Stimulated activated CD4-positive, alpha-beta T cell treated with anti-CD3 and anti-CD28 coated beads, TNF-alpha, amount 100 ng/mL, for 1 hour (primary cell): Measurements from ENCODE around the gene SLC44A3.

ENCODE experiments used
- DNase-seq, 3 donors: peaks; one replicate each; pipeline ENCODE4 v3.0.0-alpha.2; 2020; ENCODE audit warnings: low read depth in 3 of 3, low spot score in 1 of 3

Gene SLC44A3, protein sequence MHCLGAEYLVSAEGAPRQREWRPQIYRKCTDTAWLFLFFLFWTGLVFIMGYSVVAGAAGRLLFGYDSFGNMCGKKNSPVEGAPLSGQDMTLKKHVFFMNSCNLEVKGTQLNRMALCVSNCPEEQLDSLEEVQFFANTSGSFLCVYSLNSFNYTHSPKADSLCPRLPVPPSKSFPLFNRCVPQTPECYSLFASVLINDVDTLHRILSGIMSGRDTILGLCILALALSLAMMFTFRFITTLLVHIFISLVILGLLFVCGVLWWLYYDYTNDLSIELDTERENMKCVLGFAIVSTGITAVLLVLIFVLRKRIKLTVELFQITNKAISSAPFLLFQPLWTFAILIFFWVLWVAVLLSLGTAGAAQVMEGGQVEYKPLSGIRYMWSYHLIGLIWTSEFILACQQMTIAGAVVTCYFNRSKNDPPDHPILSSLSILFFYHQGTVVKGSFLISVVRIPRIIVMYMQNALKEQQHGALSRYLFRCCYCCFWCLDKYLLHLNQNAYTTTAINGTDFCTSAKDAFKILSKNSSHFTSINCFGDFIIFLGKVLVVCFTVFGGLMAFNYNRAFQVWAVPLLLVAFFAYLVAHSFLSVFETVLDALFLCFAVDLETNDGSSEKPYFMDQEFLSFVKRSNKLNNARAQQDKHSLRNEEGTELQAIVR

DNA sequence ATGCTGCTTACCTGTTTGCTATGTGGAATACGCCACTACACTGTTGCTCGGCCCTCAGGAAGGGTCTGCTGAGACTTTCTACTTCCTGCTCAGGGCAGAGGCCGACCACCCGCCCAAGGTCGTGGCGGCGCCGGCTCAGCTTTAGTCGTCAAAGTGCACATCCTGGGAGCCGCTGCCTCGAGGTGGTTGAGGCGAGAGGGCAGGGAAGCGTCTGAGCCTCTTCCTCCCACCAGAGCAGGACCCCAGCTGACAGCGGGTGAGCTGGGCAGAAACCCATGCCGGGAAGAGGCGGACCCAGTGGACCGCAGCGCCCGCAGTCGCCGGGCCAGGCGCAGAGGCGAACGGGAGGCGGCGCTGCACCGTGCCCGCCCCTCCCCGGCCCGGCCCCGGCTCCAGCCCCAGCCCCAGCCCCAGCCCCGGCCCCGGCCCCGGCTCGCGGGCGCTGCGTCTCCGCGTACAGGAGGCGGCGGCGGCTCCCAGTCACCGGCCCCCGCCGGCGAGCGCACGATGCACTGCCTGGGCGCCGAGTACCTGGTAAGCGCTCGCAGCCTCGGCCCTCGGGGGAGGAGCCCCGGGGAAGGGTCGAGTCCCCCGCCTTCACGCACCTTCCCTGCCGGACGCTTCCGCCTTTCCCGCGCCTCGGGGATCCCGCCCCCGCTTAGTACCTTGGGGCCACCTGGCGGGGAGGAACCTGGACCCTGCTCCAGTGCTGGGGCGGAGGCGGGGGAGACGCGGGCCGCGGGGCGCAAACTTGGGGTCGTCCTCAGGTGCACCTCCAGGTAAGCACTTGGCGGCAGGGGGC, at the start of gene SLC44A3:
Gene SLC44A3 (plus strand): TSS at position 413 of the 802 bp plus-strand sequence. CDS start 95 bp downstream, at position 508.
- no peak for DNase-seq

DNA sequence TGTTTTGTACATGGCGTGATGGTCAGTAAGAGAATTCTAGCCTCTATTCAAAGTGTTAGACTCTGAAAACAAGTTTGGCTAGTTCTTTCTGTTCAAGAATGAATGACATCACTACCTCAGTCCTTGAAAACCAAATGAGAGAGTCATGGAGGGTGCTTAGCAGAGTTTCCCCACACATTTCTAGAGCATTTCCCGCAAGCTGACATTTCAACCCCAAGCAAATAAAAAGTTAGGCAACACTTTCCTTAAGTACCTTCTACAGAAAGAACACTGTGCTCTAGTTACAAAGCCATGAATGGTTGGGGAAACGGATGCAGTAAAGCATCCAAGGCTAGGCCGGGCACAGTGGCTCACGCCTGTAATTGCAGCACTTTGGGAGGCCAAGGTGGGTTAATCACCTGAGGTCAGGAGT, 47.9 kb upstream of the SLC44A3 start:
- DNase-seq = no peak

DNA sequence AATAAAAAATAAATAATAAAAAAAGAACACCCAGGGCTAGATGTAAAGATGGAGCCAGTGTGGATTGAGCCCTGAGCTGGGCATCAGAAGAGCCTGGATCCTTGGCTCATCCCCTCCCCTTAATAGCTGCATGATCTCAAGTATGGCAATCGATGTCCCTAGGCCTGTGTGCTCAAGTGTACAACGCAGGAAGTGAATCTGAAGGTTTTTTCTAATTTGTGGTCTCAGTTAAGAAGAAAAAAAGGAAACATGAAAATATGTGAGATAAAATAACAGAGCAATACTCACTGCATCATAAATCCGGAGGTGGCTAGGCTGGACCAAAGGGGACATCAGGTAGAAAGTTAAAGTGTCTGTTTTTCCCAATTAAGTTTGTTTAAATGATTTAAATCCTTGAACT, 47.3 kb upstream of the SLC44A3 start:
- no peak for DNase-seq

DNA sequence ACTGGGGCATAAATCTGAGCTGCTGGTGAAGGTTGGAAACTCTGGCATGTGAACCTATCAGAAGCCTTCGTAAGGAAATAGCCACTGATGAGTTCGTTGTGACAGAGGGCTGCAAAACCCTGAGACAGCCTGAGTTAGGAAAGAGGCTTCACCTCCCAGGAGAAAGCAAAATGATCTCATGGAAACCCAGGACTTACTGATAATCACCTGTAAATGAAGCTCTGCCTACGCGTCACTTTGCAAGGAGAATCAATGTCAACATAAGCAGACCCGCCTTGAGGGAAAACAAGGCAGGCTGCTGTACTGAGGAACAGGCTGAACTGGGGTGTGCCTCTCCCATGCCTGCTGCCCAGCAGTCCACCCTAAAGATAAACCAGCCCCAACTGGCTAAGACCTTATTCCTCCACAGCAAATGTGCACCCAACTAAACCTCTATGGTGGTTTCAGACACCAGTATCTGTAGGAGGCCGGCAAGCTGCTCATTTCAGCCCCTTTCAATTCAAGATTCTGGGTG, 46.8 kb upstream of the SLC44A3 start:
- no peak for DNase-seq

DNA sequence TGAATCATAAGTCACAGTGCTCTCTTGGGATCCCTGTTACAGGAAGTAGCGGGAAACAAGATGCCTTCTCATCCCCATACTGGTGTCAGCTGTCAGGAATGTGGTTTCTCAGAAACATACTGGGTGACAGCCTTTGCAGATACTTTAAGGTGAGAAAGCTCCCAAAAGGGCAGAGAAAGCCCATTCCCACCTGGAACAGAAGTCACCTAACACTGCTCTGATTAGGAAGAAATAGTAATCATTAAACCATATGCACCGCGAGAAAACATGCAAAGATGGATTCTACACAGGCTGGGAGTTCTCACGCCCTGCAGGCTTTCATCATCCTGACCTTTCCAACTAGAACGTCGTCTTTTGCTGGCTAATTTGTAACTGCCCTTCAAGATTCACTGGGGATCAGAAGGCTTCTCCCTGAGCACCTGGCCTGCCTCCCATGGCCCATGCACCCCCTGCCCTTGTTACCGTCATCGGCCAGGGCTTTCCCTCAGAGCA, 46.2 kb upstream of the SLC44A3 start:
- DNase-seq = no peak

DNA sequence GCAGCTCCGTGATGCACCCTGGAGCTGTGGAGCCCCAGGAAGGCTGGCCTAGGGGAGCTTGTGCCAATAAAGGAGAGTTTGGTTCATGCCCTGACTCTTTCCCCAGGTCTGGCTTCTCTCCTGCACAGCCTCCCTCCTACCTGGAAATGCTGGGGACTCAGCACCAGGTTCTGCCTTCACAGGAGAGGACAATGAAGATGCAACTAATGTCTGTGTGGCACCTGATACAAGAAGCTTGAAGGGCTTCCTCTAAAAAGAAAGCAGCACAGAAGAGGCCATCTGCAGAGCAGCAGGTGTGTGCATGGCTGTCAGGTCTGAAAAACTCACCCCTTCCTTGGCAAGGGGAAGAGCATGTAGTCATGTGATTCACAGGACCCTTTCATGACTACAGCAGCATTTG, 43.7 kb upstream of the SLC44A3 start:
- no peak for DNase-seq

DNA sequence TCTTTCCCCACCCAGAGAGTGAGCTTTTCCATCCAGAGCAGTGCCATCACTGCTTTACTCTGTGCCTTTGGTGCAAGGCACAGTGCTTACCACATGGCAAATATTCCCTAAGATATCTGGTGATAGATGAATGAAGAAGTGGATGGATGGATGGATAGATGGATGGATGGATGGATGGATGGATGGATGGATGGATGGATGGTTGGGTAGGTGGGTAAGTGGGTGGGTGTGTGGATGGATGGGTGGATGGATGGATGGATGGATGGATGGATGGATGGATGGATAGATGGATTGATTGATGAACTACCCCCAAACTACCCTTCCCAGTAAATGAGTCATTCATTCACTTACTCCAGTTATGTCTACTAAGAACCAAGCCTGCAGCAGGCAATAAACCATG, 42.9 kb upstream of the SLC44A3 start:
- no peak for DNase-seq

DNA sequence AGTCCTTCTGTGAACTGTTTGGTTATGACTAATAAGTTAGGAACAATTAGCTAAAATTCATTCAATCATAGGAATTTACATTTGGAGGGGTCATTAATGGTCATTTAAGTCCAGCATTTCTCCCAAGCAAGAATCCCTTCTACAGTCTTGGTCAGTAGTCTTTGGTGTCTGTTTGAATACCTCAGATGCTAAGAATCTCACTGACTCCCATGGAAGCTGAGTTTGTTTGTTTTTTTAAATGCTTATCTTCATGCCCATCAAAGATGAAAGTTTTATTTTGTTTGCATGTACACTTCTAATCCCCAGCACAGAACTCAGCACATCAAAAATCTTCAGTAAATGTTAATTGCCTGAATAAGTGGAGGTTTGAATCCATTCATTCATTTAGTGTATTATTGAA, 41.3 kb upstream of the SLC44A3 start:
- no peak for DNase-seq

DNA sequence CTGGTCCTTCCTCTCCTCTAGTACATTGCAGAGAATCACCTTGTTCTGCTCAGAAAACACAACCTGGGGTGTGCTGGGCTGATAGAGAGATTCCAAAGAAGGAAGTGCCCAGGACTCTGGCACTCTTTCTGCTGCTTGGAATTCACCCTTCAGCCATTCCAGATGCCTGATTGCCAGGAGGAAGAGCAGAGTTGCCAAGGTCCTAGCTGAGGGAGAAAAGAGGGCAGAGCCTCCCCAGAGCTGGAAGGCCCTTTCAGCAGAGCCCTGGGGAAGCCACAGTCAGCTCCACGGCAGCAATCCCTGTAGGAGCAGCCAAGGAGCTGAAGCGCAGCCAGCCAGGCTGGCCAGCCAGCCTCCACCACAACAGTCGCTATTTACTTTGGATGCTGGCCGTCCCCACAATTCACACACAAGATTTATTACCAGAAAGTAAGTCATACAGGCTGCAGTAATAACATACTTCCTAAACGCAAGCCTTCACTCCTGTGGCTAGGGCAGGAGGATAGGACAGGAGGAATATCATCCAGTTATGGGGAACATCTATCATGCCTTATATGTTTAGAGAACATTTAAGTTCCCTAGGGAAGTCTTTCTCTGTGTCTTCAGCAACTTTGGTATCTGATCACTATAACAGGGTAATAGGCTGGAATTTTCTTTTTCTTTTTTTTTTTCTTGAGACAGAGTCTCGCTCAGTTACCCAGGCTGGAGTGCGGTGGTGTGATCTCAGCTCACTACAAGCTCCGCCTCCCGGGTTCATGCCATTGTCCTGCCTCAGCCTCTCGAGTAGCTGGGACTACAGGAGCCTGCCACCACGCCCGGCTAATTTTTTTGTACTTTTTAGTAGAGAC, 36.6 kb upstream of the SLC44A3 start:
- DNase-seq = no peak

DNA sequence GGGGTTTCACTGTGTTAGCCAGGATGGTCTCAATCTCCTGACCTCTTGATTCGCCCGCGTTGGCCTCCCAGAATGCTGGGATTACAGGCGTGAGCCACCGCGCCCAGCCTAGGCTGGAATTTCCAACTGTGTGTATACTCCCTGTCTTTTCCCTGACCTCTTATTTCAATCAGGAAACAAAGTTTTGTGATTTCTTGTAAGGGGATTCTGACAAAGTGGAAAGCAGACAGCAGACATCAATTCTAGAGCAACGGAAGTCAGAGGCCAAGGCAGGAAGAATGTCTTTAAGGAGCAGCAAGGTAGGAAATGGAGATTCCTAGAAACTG, 36.0 kb upstream of the SLC44A3 start:
- DNase-seq = no peak

DNA sequence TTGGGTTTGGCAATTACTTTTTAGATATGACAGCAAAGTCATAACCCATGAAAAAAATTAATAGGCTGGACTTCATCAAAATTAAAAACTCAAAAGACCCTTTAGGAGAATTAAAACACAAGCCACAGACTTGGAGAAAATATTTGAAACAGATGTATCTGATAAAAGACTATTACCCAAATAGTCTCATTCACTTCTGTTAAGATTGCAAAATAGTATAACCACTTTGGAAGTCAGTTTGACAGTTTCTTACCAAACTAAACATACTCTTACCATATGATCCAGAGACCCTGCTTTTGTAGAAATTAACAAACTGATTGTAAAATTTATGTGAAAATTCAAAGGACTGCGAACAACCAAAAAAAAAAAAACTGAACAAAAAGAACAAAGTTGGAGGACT, 32.5 kb upstream of the SLC44A3 start:
- DNase-seq = no peak

DNA sequence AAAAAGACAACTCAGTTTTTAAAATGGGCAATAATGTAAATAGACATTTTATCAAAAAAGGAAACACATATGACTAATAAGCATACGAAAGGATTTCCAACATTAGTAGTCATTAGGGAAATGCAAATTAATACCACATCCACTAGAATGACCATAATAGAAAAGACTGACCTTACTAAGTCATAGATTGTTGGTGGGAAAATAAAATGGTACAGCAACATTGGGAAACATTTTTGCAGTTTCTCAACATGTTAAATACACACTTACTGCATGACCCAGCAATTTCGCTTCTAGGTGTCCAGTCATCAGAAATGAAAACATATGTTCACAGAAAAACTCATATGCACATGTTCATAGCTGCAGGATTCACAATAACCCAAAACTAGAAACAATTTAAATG, 29.9 kb upstream of the SLC44A3 start:
- DNase-seq = no peak

DNA sequence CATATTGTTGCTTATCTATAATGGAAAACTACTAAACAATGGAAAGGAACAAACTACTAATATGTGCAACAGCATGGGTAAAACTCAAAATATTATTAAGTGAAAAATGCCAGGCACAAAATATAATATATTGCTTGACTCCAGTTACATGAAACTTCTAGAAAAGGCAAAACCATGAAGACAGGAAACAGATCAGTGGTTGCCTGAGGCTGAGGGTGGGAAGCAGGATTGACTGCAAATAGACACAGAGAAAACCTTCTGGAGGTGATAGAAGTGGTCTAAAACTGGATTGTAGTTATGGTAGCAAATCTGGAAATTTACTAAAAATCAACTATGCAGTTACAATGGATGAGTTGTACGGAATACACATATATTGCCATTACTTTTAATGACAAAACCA, 29.5 kb upstream of the SLC44A3 start:
- no peak for DNase-seq

DNA sequence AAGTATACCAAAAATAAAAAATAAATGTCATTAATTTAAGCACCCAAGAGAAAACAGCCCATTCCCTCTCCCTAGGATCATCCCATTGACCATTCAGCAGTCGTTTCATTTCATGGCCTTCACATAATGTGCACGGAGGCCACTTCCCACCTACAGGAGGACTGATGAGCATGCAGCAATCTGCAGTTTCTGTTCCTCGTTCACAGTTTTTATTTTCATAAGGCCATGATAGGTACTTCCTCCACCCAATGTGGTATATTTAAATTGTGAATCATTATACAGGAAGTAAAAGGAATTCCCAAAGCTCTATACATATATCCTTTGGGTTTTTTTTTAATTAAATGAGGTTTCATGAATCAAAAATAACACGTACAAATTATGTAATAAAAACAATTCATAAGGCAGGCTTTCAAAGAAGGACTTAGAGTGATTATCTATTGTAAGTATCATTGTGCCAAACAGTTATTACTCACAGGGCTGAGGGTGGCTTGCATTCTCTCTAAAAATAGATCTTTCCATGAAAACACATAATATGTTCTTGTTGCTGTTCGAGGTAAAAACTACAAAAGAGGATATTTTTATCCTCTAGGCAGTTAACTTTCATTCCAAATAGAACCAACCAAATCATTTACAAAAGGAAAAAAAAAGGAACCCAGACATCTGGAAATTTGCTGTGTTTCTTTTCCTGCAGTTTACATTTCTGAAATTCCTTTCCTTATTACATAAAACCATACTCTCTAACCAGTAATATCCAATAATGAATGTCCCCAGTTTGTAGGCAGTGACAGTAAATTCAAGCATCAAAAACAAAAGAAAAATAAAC, 27.5 kb upstream of the SLC44A3 start:
- DNase-seq = no peak

DNA sequence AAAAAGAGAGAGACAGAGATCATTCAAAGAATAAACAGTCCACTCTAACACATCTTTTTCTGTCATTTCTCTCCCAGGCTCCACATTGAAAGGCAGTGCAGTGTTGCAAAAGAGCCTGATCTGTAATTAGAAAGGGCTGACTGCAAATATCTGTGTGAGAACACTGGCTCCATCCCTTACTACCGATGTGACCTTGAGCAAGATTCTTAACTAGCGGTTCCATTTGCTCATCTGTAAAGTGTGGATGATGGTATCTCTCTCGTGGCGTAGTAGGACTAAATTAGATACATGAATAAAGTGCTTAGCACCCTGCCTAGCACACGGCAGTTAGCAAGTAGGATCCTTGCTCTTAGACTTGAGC, 26.9 kb upstream of the SLC44A3 start:
- no peak for DNase-seq

DNA sequence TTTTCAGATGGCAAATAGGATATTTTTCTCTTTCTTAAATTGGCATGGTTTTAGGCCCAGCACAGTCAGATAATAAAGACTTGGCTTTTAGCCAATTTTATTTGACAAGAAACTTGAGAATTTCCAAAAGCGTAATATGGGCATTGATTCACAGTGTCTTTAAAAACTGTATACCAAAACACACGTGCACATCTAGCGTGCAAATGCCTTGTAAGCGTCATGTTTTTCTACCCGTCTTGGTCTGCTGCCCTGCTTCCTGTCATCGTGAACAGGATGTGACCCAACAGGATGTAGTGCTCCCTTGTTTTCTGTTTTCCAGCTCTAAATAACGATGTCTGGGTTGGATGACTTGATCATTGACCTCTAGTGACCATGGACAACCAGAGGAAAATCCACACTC, 24.7 kb upstream of the SLC44A3 start:
- no peak for DNase-seq

DNA sequence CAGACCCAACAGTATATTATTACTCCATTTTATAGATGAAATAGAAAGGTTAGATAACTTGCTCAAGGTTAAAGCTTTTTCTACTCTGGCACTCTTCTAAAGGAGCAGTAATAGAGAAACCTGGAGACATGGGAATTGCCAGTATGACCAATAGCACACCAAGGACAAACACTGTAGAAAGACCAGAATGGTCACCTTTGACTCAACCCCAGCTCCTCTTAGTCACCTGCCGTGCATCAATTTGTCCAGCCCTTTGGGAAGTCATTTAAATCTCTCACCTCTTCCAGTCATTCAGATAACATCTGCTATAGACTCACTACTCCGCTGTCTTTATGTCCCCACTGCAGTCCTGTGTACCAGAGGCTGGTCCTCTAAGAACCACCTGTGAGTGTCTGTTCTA, 23.9 kb upstream of the SLC44A3 start:
- no peak for DNase-seq

DNA sequence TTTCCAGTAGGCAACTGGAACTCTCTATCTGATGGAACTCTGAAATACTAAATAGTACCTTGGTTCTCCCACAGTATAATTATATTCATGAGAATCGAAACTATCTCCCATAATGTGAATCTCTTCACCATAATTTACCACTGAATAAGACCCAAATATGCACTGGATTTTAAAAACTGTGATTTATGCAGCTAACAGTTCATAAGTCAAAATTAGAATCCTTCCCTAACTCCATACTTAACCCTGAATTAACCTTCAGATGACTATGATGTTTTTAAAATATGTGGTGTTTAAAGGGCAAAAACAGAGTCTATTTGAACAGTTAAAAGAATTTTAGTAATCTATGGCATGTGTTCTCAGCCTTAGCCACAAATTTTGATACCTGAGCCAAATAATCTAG, 22.9 kb upstream of the SLC44A3 start:
- DNase-seq = no peak

DNA sequence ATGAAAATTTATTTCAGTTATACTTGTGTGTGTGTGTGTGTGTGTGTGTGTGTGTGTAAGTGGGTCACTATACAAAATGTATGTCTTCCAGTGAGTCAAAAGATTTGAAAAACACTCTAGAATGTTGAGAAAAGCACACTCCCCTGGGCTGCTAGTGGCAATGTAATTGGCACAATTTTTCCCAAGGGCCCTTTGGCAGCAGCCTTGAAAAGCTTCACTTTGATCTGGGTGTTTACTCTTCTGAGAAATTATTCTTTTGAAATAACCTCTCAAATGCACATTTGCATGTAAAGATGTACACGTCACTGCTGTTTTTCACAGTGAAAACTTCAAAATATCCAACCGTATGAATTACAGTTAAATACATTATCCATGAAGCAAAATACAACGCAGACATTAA, 22.1 kb upstream of the SLC44A3 start:
- DNase-seq = no peak

DNA sequence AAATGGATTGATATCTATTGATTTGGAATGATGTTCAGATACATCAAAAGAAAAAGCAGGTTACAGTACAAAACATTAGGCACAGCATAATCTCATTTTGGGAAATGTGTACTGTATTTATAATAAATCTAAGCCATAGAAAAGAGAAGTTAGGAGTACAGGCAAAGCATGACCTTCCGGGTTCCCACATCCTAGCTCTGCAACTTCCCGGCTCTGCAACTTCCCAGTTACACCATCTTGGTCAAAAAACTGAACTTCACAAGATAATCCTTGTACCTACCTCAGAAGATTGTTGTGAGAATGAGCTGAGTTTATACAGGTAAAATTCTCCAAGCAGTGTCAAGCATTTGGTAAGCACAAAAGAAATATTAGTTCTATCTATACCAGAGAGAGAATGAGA, 21.7 kb upstream of the SLC44A3 start:
- no peak for DNase-seq
